ENCODE measurements around the gene CELF2. TPM values are rescaled to one million over a fixed set of nuclear protein-coding genes. Genes with fewer than 3 reads are reported as not detected.

The CELF2 gene
- total RNA-seq, 1 experiment from 2014 or later = 0.76 TPM

- no peak for DNase-seq (ENCODE audit: low read depth)
Measured at GRCh38 chr10:11194859-11195586, 177.4 kb downstream of the CELF2 start.

- no peak for DNase-seq (ENCODE audit: low read depth)
Measured at GRCh38 chr10:11195623-11196022, 178.0 kb downstream of the CELF2 start.

GRCh38 chr10:11197266-11197712, 179.6 kb downstream of the CELF2 start:
- DNase-seq (ENCODE audit: low read depth) = no peak

- no peak for DNase-seq (ENCODE audit: low read depth)
Measured at GRCh38 chr10:11197878-11198277, 180.2 kb downstream of the CELF2 start.

- no peak for DNase-seq (ENCODE audit: low read depth)
Measured at GRCh38 chr10:11201911-11202310, 184.2 kb downstream of the CELF2 start.

- DNase-seq (ENCODE audit: low read depth) = no peak
Measured at GRCh38 chr10:11204351-11204942, 186.8 kb downstream of the CELF2 start.

GRCh38 chr10:11205030-11205772, 187.5 kb downstream of the CELF2 start:
- DNase-seq (ENCODE audit: low read depth) = no peak

- no peak for DNase-seq (ENCODE audit: low read depth)
Measured at GRCh38 chr10:11206676-11207559, 189.2 kb downstream of the CELF2 start.

- DNase-seq (ENCODE audit: low read depth) = no peak
Measured at GRCh38 chr10:11207560-11207844, 189.8 kb downstream of the CELF2 start.

- DNase-seq (ENCODE audit: low read depth) = no peak
Measured at GRCh38 chr10:11208243-11208642, 190.6 kb downstream of the CELF2 start.

GRCh38 chr10:11208908-11209829, 191.5 kb downstream of the CELF2 start:
- DNase-seq (ENCODE audit: low read depth) = no peak

GRCh38 chr10:11209830-11210181, 192.1 kb downstream of the CELF2 start:
- DNase-seq (ENCODE audit: low read depth) = no peak

GRCh38 chr10:11210211-11210922, 192.7 kb downstream of the CELF2 start:
- no peak for DNase-seq (ENCODE audit: low read depth)

- DNase-seq (ENCODE audit: low read depth) = no peak
Measured at GRCh38 chr10:11212288-11213085, 194.8 kb downstream of the CELF2 start.

- no peak for DNase-seq (ENCODE audit: low read depth)
Measured at GRCh38 chr10:11213137-11213536, 195.5 kb downstream of the CELF2 start.

GRCh38 chr10:11214407-11214806, 196.7 kb downstream of the CELF2 start:
- no peak for DNase-seq (ENCODE audit: low read depth)

- no peak for DNase-seq (ENCODE audit: low read depth)
Measured at GRCh38 chr10:11215471-11215870, 197.8 kb downstream of the CELF2 start.

GRCh38 chr10:11217521-11217920, 199.8 kb downstream of the CELF2 start:
- DNase-seq (ENCODE audit: low read depth) = no peak

GRCh38 chr10:11218395-11218794, 200.7 kb downstream of the CELF2 start:
- no peak for DNase-seq (ENCODE audit: low read depth)

- DNase-seq (ENCODE audit: low read depth) = no peak
Measured at GRCh38 chr10:11219431-11219830, 201.8 kb downstream of the CELF2 start.
